PC-9 (cell line): ENCODE measurements around the gene ANKFY1. TPM values are rescaled to one million over a fixed set of nuclear protein-coding genes. Genes with fewer than 3 reads are reported as not detected.

Experiments used
- BruUV-seq: library from RNA; stranded (reverse); fragments of 400-500 nt; replicated peaks from 2 replicates; lab custom pipeline; 2021; lab: Mats Ljungman, UMichigan
- CTCF ChIA-PET: fragments of 300-600 bp; sonication (Branson Sonifier 250); formaldehyde crosslinking; loops from one replicate; lab custom pipeline; 2022; ENCODE audit warnings: antibody characterized with exemption; lab: Charles Lee
- POLR2A ChIA-PET: fragments of 300-600 bp; sonication (Branson Sonifier 250); formaldehyde crosslinking; loops from one replicate; lab custom pipeline; 2022; ENCODE audit warnings: antibody characterized with exemption; ENCODE audit not compliant: unreplicated experiment; lab: Charles Lee
- DNase-seq, 2 experiments: peaks; one replicate each; pipeline versions ENCODE4 v3.0.0 to v3.0.0-alpha.2; 2015 to 2022; ENCODE audit warnings: mixed read lengths in 1 of 2
- H2AFZ ChIP-seq: fragments of 200-600 bp; sonication (generic); 2 replicates; pipeline ENCODE4 v1.8.1; 2017; ENCODE audit warnings: antibody characterized with exemption
- H3F3A ChIP-seq: fragments of 200-600 bp; sonication (generic); 2 replicates; pipeline ENCODE4 v1.8.1; 2017; ENCODE audit warnings: antibody characterized with exemption, mild to moderate bottlenecking, low read depth; ENCODE audit not compliant: insufficient read depth
- H3K27ac ChIP-seq: fragments of 200-600 bp; sonication (generic); 2 replicates; pipeline ENCODE4 v1.6.1; 2016; ENCODE audit warnings: mixed run types
- H3K27me3 ChIP-seq: fragments of 200-600 bp; sonication (generic); 2 replicates; pipeline ENCODE4 v1.6.1; 2016; ENCODE audit warnings: low read depth, mixed run types; ENCODE audit not compliant: insufficient read depth
- H3K36me3 ChIP-seq: fragments of 200-600 bp; sonication (generic); 2 replicates; pipeline ENCODE4 v1.6.1; 2016; ENCODE audit warnings: low read depth, mixed run types
- H3K4me1 ChIP-seq: fragments of 200-600 bp; sonication (generic); replicated peaks from 2 replicates; pipeline ENCODE4 v1.6.1; 2016; ENCODE audit warnings: mixed run types; ENCODE audit not compliant: insufficient read depth
- H3K4me2 ChIP-seq: fragments of 200-600 bp; sonication (generic); 2 replicates; pipeline ENCODE4 v1.6.1; 2017; ENCODE audit warnings: mixed run types
- H3K4me3 ChIP-seq: fragments of 200-600 bp; sonication (generic); 2 replicates; pipeline ENCODE4 v1.6.1; 2016; ENCODE audit warnings: mixed run types
- H3K79me2 ChIP-seq: fragments of 200-600 bp; sonication (generic); 2 replicates; pipeline ENCODE4 v1.6.1; 2017; ENCODE audit warnings: low read depth, mixed run types
- H3K9me2 ChIP-seq: fragments of 200-600 bp; sonication (generic); 2 replicates; pipeline ENCODE4 v1.8.1; 2017; ENCODE audit warnings: mild to moderate bottlenecking; ENCODE audit not compliant: insufficient read depth
- H3K9me3 ChIP-seq: fragments of 200-600 bp; sonication (generic); 2 replicates; pipeline ENCODE4 v1.8.1; 2016; ENCODE audit warnings: low read depth; ENCODE audit not compliant: insufficient read depth
- H4K20me1 ChIP-seq: fragments of 200-600 bp; sonication (generic); 2 replicates; pipeline ENCODE4 v1.8.1; 2017; ENCODE audit not compliant: insufficient read depth
- CTCF ChIP-seq: fragments of 200-600 bp; sonication (generic); conservative IDR thresholded peaks from 2 replicates; pipeline ENCODE4 v1.6.1; 2017; ENCODE audit warnings: mixed run types, antibody characterized with exemption, mild to moderate bottlenecking, moderate library complexity
- EZH2 ChIP-seq: fragments of 200-600 bp; sonication (generic); IDR thresholded peaks from 2 replicates; pipeline ENCODE4 v1.8.0; 2017; ENCODE audit warnings: antibody characterized with exemption, low read depth
- intact Hi-C: fragments of 100-400 bp; cut with micrococcal nuclease; formaldehyde crosslinking; loops from one replicate; pipeline ENCODE4 v1.10.0; 2022; ENCODE audit not compliant: unreplicated experiment
- total RNA-seq: library from RNA; stranded (reverse); gene quantifications from 2 replicates; pipeline ENCODE4 v1.2.3, GENCODE V29; 2021

The ANKFY1 gene
- total RNA-seq, 1 experiment from 2014 or later: 63.9 TPM

DNA sequence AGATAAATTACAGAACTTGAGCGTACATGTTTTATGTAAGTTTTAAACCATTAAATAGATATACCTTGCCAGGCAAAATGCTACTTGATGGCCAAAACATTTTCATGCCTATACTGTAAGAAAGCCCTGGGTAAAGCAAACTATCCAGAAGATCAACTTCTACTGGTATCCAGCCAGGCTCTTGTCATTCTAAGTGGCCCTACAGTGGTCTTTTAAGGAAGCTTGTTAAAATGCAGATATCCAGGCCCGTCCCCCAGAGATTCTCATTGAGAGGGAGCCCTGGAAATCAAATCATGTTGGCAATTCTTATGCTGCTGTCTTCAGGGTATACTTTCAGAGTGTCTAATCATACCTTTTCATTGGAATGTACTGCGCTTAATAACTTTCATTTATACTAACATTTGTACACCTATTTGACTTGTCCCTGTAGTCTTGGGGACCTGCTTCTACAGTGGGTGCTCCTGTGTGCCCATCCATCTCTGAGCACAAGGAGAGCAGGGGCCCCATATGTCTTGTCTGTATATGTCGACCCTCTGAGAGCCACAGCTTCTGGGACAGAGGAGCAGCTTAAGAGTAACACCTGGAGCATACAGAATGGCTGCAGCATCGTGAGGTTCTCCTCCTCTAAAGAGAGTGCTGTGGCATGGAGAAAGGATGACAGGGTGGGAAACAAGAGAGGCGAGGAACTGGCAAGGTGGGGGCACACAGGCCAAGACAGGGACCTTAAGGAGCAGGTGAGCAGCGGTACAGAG is 43.6 kb upstream of the ANKFY1 start:
- H4K20me1 ChIP-seq: peaks cover 73% of the 10 kb centered on the region
- H3F3A ChIP-seq: peaks cover 44% of the 10 kb centered on the region
- POLR2A ChIA-PET: no interaction called here

DNA sequence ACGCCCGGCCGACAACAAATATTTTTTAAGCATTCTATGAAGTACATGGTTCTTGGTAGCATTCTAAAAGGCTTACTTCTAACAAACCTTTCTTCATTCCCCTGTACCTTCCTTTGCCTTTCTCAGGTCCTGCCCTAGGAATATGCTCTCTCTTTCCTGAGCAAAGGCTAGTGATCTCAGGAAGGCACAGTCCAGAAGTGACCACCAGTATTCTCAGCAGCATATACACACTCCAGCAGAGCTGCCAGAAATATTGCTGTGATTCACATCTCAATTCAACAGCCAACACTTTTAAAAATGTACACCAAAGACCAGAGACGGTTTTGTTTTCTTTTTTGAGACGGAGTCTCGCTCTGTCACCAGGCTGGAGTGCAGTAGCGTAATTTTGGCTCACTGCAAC is 41.4 kb upstream of the ANKFY1 start:
- H3K36me3 ChIP-seq: peaks cover 5% of the 10 kb centered on the region; the same call in 1 of the 2 replicates

More for the DNA sequence above, 43.6 kb upstream of the ANKFY1 start:
- Histone ChIP-seq H3K4me3 (no peak overlapping the region), H3K9me2 (no peaks in the 10 kb centered on the region), H3K4me1 (no peaks in the 10 kb centered on the region), H3K36me3 (peaks cover 5% of the 10 kb centered on the region; the same call in 1 of the 2 replicates), H3K27me3 (no peaks in the 10 kb centered on the region), H3K27ac (no peak overlapping the region), H2AFZ (no peak overlapping the region), H3K79me2 (peaks cover 69% of the 10 kb centered on the region), H3K9me3 (no peaks in the 10 kb centered on the region), H3K4me2 (no peak overlapping the region)
- no TSS peak for BruUV-seq
- DNase-seq: no peak
- TF ChIP-seq CTCF (no peak), EZH2 (no peak)
- intact Hi-C loops: loop anchor here (10.0 kb wide), 1 partner anchor 57 kb away; the partner anchor contains the start of gene UBE2G1
- CTCF ChIA-PET: interaction anchor here (0.9 kb wide), 1 partner anchor 9 kb away, joined by 3 read pairs; no protein-coding TSS in a partner anchor

More for the DNA sequence above, 41.4 kb upstream of the ANKFY1 start:
- peaks cover 50% of the 10 kb centered on the region for H3K79me2 ChIP-seq
- H4K20me1 ChIP-seq: peaks cover 60% of the 10 kb centered on the region
- no peak for DNase-seq
- no peak overlapping the region for H3K4me3 ChIP-seq
- H3F3A ChIP-seq: peaks cover 49% of the 10 kb centered on the region; the same call in 1 of the 2 replicates
- intact Hi-C loops: loop anchor here (10.0 kb wide), 1 partner anchor 60 kb away; the partner anchor contains the start of gene UBE2G1
- ChIA-PET CTCF (interaction anchor here (0.7 kb wide), 2 partner anchors 18 to 216 kb away, joined by 5 to 6 read pairs; no protein-coding TSS in a partner anchor), POLR2A (no interaction called here)
- H3K4me2 ChIP-seq: no peak overlapping the region
- H2AFZ ChIP-seq: no peak overlapping the region
- H3K27ac ChIP-seq: no peak overlapping the region
- H3K9me3 ChIP-seq: no peaks in the 10 kb centered on the region
- TF ChIP-seq EZH2: no peak
- TF ChIP-seq CTCF: no peak
- H3K9me2 ChIP-seq: no peaks in the 10 kb centered on the region
- H3K27me3 ChIP-seq: no peaks in the 10 kb centered on the region
- no TSS peak for BruUV-seq
- H3K4me1 ChIP-seq: no peaks in the 10 kb centered on the region
